ENCODE measurements around the gene MBTPS1. TPM values are rescaled to one million over a fixed set of nuclear protein-coding genes. Genes with fewer than 3 reads are reported as not detected.

Gene MBTPS1
- total and polyA plus RNA-seq, 10 of the 15 experiments (the other 5 are each of a cell fraction or from before 2014, with no cell fraction given) = 1.3 to 43.9 (median 35.2) TPM

- no peak for ATAC-seq
- H3K9me3 ChIP-seq (replicated peaks; ENCODE audit: control insufficient read depth, insufficient read depth, low read length) = no peaks in the 10 kb centered on the region
- H3K4me2 ChIP-seq (ENCODE audit: control insufficient read depth, insufficient read depth) = no peak overlapping the region
- no peak overlapping the region for H3K27ac ChIP-seq (ENCODE audit: control insufficient read depth, insufficient read depth)
- no peak overlapping the region for H3K9ac ChIP-seq (ENCODE audit: control insufficient read depth, insufficient read depth, low read length)
- RAD21 ChIA-PET (ENCODE audit: unreplicated experiment) = no interaction called here
- no peak overlapping the region for H3K4me3 ChIP-seq
- DNase-seq (ENCODE audit: low read depth, low spot score) = no peak
- POLR2A ChIA-PET = no interaction called here
- no peaks in the 10 kb centered on the region for H4K20me1 ChIP-seq (ENCODE audit: control insufficient read depth, insufficient read depth)
- no peak for FAIRE-seq
- over 99% methylated on average over 12 of the region's 13 CpGs for WGBS (ENCODE audit: insufficient coverage, insufficient replicate concordance, low lambda C conversion rate, missing lambda C conversion rate)
- in situ Hi-C loops (cut with MboI) (no loop called here), intact Hi-C loops (cut with micrococcal nuclease; ENCODE audit: unreplicated experiment) (no loop called here)
- SMC1A ChIA-PET (ENCODE audit: uncharacterized antibody, unreplicated experiment) = interaction anchor here (1.1 kb wide), 1 partner anchor 67 kb away, joined by 3 read pairs; the partner anchor contains the start of gene TAF1C
- no peaks in the 10 kb centered on the region for H3K27me3 ChIP-seq (replicated peaks in 1 of 2; ENCODE audit: control insufficient read depth in 2 of 2, insufficient read depth in 2 of 2, low read length in 1 of 2)
- H3K4me1 ChIP-seq (ENCODE audit: control insufficient read depth, insufficient read depth, low read length) = peaks cover 9% of the 10 kb centered on the region; the same call in 1 of the 2 replicates
- H3K36me3 ChIP-seq (ENCODE audit: control insufficient read depth in 2 of 2, insufficient read depth in 2 of 2, low read length in 1 of 2) = no peaks in the 10 kb centered on the region; a peak in 1 of 4 replicates
- CTCF ChIA-PET = interaction anchor here (1.6 kb wide), 1 partner anchor 13 kb away, joined by 5 read pairs; no protein-coding TSS in a partner anchor
- no peak overlapping the region for H2AFZ ChIP-seq (ENCODE audit: control insufficient read depth, low read depth, low read length)
- H3K79me2 ChIP-seq (ENCODE audit: control insufficient read depth, insufficient read depth, low read length) = peaks cover 24% of the 10 kb centered on the region
- BruUV-seq (replicated peaks) = no TSS peak
- no peak for TF ChIP-seq SIN3A (IDR thresholded peaks at IDR 0.05; ENCODE audit: low read depth, low read length)
- no peak for TF ChIP-seq RAD51 (IDR thresholded peaks at IDR 0.05)
- TF ChIP-seq TARDBP (IDR thresholded peaks at IDR 0.05; ENCODE audit: borderline replicate concordance) = no peak
- TF ChIP-seq, protein P1, sequence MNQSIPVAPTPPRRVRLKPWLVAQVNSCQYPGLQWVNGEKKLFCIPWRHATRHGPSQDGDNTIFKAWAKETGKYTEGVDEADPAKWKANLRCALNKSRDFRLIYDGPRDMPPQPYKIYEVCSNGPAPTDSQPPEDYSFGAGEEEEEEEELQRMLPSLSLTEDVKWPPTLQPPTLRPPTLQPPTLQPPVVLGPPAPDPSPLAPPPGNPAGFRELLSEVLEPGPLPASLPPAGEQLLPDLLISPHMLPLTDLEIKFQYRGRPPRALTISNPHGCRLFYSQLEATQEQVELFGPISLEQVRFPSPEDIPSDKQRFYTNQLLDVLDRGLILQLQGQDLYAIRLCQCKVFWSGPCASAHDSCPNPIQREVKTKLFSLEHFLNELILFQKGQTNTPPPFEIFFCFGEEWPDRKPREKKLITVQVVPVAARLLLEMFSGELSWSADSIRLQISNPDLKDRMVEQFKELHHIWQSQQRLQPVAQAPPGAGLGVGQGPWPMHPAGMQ (IDR thresholded peaks at IDR 0.05; ENCODE audit: borderline replicate concordance) = no peak
- TF ChIP-seq ZNF687 (IDR thresholded peaks at IDR 0.05) = no peak
- no peak for TF ChIP-seq POLR2AphosphoS2 (IDR thresholded peaks at IDR 0.05; ENCODE audit: low read depth, low read length)
- TF ChIP-seq MEF2A (IDR thresholded peaks at IDR 0.05; ENCODE audit: insufficient read depth, low read depth, low read length) = no peak
- TF ChIP-seq TAF1 (IDR thresholded peaks at IDR 0.05; ENCODE audit: borderline replicate concordance, low read depth, low read length) = no peak
- TF ChIP-seq RUNX3 (IDR thresholded peaks at IDR 0.05; ENCODE audit: low read length) = no peak
- TF ChIP-seq, protein P2, sequence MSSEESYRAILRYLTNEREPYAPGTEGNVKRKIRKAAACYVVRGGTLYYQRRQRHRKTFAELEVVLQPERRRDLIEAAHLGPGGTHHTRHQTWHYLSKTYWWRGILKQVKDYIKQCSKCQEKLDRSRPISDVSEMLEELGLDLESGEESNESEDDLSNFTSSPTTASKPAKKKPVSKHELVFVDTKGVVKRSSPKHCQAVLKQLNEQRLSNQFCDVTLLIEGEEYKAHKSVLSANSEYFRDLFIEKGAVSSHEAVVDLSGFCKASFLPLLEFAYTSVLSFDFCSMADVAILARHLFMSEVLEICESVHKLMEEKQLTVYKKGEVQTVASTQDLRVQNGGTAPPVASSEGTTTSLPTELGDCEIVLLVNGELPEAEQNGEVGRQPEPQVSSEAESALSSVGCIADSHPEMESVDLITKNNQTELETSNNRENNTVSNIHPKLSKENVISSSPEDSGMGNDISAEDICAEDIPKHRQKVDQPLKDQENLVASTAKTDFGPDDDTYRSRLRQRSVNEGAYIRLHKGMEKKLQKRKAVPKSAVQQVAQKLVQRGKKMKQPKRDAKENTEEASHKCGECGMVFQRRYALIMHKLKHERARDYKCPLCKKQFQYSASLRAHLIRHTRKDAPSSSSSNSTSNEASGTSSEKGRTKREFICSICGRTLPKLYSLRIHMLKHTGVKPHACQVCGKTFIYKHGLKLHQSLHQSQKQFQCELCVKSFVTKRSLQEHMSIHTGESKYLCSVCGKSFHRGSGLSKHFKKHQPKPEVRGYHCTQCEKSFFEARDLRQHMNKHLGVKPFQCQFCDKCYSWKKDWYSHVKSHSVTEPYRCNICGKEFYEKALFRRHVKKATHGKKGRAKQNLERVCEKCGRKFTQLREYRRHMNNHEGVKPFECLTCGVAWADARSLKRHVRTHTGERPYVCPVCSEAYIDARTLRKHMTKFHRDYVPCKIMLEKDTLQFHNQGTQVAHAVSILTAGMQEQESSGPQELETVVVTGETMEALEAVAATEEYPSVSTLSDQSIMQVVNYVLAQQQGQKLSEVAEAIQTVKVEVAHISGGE (CRISPR knock-in tag; IDR thresholded peaks at IDR 0.05) = no peak
- TF ChIP-seq ZNF207 (IDR thresholded peaks at IDR 0.05; ENCODE audit: borderline replicate concordance) = no peak
- no peak for TF ChIP-seq NFYA (IDR thresholded peaks at IDR 0.05; ENCODE audit: borderline replicate concordance, low read depth, low read length)
These were observed 2.6 kb upstream of the MBTPS1 start for GRCh38 chr16:84119368-84119767.

Data from GM12878 (cell line).